Testis (tissue), 3 donors: Measurements from ENCODE around the gene SENP7. TPM values are rescaled to one million over a fixed set of nuclear protein-coding genes. Genes with fewer than 3 reads are reported as not detected.

ENCODE experiments used
- DNase-seq: peaks from one replicate; pipeline ENCODE4 v3.0.0-alpha.2; 2019
- H3K27ac ChIP-seq, 2 donors: fragments of 200-600 bp; sonication (generic); one replicate each; pipeline ENCODE4 v1.5.1; 2019
- H3K27me3 ChIP-seq: fragments of 200-600 bp; sonication (generic); one replicate; pipeline ENCODE4 v1.5.1; 2019
- H3K36me3 ChIP-seq: fragments of 200-600 bp; sonication (generic); one replicate; pipeline ENCODE4 v1.5.1; 2017; ENCODE audit warnings: low read depth; ENCODE audit errors: missing control alignments
- H3K4me1 ChIP-seq: fragments of 200-600 bp; sonication (generic); one replicate; pipeline ENCODE4 v1.5.1; 2019
- H3K4me3 ChIP-seq, 2 donors: fragments of 200-600 bp; sonication (generic); one replicate each; pipeline ENCODE4 v1.5.1; 2017 to 2019
- H3K9me3 ChIP-seq: fragments of 200-600 bp; sonication (generic); one replicate; pipeline ENCODE4 v1.5.1; 2017
- POLR2A ChIP-seq: fragments of 450-650 bp; IDR thresholded peaks from one replicate; pipeline ENCODE4 v1.6.1; 2017; ENCODE audit warnings: antibody characterized with exemption, mild to moderate bottlenecking, moderate library complexity
- WGBS, 2 donors: methylation state at CpG; one replicate each; pipeline ENCODE4 v1.1.5; 2018; 5-methylcytosine and 5-hydroxymethylcytosine counted together
- intact Hi-C: fragments of 100-400 bp; cut with DNase I; formaldehyde crosslinking; loops from one replicate; pipeline ENCODE4 v1.15.1; 2023; ENCODE audit warnings: low total_unique reads
- polyA plus RNA-seq: library from polyadenylated mRNA; stranded (reverse); fragments of 350-450 nt; fragmentation: Illumina TruSeq; extraction: RNeasy Lipid Tissue Mini Kit (QIAGEN cat#74804); gene quantifications from one replicate; pipeline ENCODE4 v1.2.3, GENCODE V29; 2014; ENCODE audit warnings: low read depth, low replicate concordance; ENCODE audit not compliant: insufficient read depth
- total RNA-seq, 2 donors: library from RNA; depleted of rRNA; stranded (reverse); fragments of >200 nt; gene quantifications; one replicate each; pipeline ENCODE4 v1.2.3, GENCODE V29; 2016
- TF ChIP-seq, protein P1 (sequence below), 3 experiments: fragments of 450-650 bp in 2 of 3; fragments of 200-600 bp in 1 of 3; sonication (generic) in 1 of 3; IDR thresholded peaks; one replicate each; pipeline ENCODE4 v1.5.1; 2016 to 2019; ENCODE audit warnings: antibody characterized with exemption in 3 of 3, mild to moderate bottlenecking in 2 of 3, moderate library complexity in 1 of 3

SENP7 gene
- total and polyA plus RNA-seq, 3 donors from 2014 or later: 12.6 to 25.7 (median 23.9) TPM

DNA sequence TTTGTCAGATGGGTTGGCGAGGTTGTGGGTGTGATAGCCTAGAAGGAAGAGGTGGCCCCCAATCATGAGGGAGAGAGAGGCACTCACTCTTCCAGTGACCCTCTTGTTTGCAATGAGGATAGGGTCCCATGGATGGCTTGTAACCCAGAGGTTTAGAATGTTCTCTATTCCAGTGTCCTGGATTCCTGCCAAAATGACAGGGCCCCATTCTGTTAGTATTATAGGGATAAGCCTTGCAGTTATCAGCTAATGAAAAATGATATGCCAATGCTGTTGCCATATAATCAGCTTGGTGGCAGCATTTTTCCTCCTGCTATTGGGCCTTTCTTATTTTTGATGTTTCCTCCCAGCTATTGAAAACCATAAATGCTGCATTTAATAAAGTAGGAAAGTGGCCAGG lies 23.3 kb upstream of the SENP7 start:
- Histone ChIP-seq H3K27me3 (no peaks in the 10 kb centered on the region), H3K36me3 (no peaks in the 10 kb centered on the region), H3K4me3 (no peak overlapping the region), H3K27ac (no peak overlapping the region), H3K4me1 (no peaks in the 10 kb centered on the region), H3K9me3 (no peaks in the 10 kb centered on the region)
- no peak for DNase-seq
- intact Hi-C loops: no loop called here
- TF ChIP-seq, protein P1, sequence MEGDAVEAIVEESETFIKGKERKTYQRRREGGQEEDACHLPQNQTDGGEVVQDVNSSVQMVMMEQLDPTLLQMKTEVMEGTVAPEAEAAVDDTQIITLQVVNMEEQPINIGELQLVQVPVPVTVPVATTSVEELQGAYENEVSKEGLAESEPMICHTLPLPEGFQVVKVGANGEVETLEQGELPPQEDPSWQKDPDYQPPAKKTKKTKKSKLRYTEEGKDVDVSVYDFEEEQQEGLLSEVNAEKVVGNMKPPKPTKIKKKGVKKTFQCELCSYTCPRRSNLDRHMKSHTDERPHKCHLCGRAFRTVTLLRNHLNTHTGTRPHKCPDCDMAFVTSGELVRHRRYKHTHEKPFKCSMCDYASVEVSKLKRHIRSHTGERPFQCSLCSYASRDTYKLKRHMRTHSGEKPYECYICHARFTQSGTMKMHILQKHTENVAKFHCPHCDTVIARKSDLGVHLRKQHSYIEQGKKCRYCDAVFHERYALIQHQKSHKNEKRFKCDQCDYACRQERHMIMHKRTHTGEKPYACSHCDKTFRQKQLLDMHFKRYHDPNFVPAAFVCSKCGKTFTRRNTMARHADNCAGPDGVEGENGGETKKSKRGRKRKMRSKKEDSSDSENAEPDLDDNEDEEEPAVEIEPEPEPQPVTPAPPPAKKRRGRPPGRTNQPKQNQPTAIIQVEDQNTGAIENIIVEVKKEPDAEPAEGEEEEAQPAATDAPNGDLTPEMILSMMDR (IDR thresholded peaks at IDR 0.05): no peak
- no peak for TF ChIP-seq POLR2A
- WGBS, 2 donors: 100% methylated on average over 1 of the region's 1 CpG

GRCh38 chr3:101535221-101535620 lies 22.2 kb upstream of the SENP7 start:
- no peak for DNase-seq
- WGBS, 2 donors: 79 to 85% methylated on average over 5 of the region's 5 CpGs
- H3K27me3 ChIP-seq: no peaks in the 10 kb centered on the region
- H3K4me3 ChIP-seq: no peak overlapping the region
- H3K36me3 ChIP-seq: no peaks in the 10 kb centered on the region
- H3K27ac ChIP-seq: no peak overlapping the region
- intact Hi-C loops: no loop called here
- no peaks in the 10 kb centered on the region for H3K4me1 ChIP-seq
- H3K9me3 ChIP-seq: no peaks in the 10 kb centered on the region
- no peak for TF ChIP-seq POLR2A
- TF ChIP-seq, protein P1 (IDR thresholded peaks at IDR 0.05): no peak

DNA sequence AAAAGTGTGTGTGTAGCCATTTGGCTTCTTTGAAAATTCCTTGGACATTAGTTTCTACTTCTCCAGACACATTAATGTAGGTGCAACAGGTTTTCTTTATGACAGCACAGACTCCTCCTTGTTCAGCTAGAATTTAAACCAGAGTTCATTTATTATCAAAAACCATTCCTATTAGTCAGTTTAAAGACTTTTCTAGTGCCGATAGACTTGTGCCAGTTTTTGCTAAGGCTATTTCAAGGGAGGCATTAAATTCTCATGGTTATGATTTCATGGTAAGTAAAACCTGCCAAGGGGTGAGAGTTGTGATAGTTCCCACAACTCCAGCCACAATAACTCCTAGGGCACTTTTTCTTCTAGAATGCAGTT lies 20.6 kb upstream of the SENP7 start:
- no peak for TF ChIP-seq POLR2A
- TF ChIP-seq, protein P1 (IDR thresholded peaks at IDR 0.05): no peak
- intact Hi-C loops: no loop called here
- H3K27ac ChIP-seq: no peak overlapping the region
- H3K4me3 ChIP-seq: no peak overlapping the region
- H3K27me3 ChIP-seq: no peaks in the 10 kb centered on the region
- H3K9me3 ChIP-seq: no peaks in the 10 kb centered on the region
- 68 to 73% methylated on average over 1 of the region's 1 CpG for WGBS, 2 donors
- no peaks in the 10 kb centered on the region for H3K36me3 ChIP-seq
- no peaks in the 10 kb centered on the region for H3K4me1 ChIP-seq
- DNase-seq: no peak

DNA sequence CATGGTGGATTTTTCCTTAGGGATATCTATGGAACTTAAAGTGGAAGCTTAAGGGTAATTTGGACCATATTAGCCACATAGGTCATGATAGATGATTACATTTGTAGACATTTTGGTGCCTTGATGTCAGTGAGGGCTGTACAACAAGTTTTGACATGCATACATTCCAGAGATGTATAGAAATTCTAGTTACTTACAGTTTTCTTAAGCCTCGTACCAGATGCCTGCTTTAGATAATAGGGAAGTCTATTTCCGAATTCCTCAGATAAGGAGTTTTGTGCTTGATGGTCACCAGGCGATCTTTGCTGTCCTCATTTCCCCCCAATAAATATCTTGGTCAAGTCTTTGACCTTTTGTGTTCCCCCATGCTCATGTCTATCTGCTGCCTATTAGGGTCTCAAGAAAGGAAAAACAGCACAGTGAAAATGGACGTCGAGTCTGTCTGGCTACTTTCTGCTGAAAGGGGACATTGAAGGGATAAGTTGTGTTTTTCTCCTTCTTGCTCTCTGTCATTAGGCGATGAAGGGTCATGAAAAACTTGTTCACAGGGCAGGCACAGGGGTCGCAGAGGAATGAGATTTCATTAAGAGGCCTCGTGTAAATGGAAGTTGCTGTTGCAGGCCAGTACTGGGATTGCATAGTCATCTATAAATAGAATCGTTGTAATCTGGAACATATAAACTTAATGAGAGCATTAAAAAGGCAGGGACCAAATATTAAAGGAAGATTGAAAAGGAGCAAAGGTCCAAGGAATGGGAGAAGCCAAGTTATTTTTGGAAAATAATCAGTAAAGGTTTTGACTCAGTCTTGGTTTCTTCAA lies 20.0 kb upstream of the SENP7 start:
- no peak for DNase-seq
- H3K27ac ChIP-seq: no peak overlapping the region
- H3K27me3 ChIP-seq: no peaks in the 10 kb centered on the region
- no peaks in the 10 kb centered on the region for H3K36me3 ChIP-seq
- 67 to 70% methylated on average over 9 of the region's 9 CpGs for WGBS, 2 donors
- no peaks in the 10 kb centered on the region for H3K4me1 ChIP-seq
- H3K4me3 ChIP-seq: no peak overlapping the region
- TF ChIP-seq, protein P1 (IDR thresholded peaks at IDR 0.05): no peak
- TF ChIP-seq POLR2A: no peak
- intact Hi-C loops: no loop called here
- no peaks in the 10 kb centered on the region for H3K9me3 ChIP-seq
